ENCODE measurements around the gene CD300C. TPM values are rescaled to one million over a fixed set of nuclear protein-coding genes. Genes with fewer than 3 reads are reported as not detected.
A peak's percentile ranks its signal among the peaks of the same experiment; 100 is the strongest.

Gene CD300C
- total RNA-seq, 1 donor from 2014 or later: 0.16 TPM

DNA sequence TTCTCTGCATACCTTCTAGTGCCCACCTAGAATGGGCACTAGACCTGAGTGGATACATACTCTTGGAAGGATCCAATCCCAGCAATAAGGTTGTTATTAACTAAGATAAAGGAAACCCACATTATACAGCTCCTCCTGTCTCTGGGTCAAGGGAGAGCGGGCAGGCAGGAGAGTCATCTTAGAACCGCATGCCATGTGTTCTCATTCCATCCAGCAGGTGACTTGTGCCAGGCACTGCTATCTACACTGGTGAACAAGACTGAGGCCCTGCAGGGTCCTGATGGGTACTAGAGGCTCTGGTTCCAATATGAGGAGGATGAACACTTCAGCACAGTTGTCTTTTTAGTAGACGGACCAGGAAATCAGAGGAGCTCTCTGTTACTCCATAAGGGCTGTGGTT, 27.3 kb upstream of the CD300C start:
- intact Hi-C loops (cut with micrococcal nuclease): no loop called here
- POLR2A ChIA-PET: no interaction called here
- H3K4me1 Mint-ChIP-seq: peaks cover 3% of the 10 kb centered on the region
- ATAC-seq (ENCODE audit: low read depth) (no peak), DNase-seq (no peak)
- no peak overlapping the region for H3K27ac Mint-ChIP-seq
- H3K4me3 Mint-ChIP-seq: no peak overlapping the region
- TF ChIP-seq, protein P1, sequence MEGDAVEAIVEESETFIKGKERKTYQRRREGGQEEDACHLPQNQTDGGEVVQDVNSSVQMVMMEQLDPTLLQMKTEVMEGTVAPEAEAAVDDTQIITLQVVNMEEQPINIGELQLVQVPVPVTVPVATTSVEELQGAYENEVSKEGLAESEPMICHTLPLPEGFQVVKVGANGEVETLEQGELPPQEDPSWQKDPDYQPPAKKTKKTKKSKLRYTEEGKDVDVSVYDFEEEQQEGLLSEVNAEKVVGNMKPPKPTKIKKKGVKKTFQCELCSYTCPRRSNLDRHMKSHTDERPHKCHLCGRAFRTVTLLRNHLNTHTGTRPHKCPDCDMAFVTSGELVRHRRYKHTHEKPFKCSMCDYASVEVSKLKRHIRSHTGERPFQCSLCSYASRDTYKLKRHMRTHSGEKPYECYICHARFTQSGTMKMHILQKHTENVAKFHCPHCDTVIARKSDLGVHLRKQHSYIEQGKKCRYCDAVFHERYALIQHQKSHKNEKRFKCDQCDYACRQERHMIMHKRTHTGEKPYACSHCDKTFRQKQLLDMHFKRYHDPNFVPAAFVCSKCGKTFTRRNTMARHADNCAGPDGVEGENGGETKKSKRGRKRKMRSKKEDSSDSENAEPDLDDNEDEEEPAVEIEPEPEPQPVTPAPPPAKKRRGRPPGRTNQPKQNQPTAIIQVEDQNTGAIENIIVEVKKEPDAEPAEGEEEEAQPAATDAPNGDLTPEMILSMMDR (IDR thresholded peaks at IDR 0.05): no peak
- CTCF ChIA-PET: interaction anchor here (1.1 kb wide), 1 partner anchor 17 kb away, joined by 3 read pairs; no protein-coding TSS in a partner anchor
- H3K27me3 Mint-ChIP-seq: peaks cover 29% of the 10 kb centered on the region
- no peaks in the 10 kb centered on the region for H3K36me3 Mint-ChIP-seq (ENCODE audit: low read depth)
- no peaks in the 10 kb centered on the region for H3K9me3 Mint-ChIP-seq

DNA sequence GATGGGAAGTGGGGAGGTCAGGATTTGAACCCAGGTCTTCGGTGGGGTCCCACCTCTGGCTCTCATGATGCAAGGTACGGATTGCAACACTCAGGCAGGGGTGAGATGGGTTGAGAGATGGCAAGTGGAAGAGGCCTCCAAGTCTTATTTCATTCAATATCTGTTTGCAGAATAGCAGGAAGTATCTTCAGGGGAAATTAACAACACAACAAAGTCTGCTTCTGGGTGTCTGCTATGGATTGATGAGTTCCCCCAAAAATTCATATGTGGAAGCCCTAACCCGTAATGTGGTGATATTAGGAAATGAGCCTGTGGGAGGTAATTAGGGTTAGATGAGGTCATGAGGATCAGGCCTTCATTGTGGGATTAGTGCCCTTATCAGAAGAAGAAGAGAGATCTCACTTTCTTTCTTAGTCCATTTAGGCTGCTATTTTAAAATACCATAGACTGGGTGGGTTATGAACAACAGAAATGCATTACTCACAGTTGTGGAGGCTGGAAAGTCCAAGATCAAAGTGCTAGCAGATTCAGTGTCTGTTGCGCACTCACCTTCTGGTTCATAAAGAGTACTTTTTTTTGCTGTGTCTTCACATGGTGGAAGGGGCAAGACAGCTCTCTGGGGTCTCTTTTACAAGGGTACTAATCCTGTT, 25.8 kb upstream of the CD300C start:
- no peak overlapping the region for H3K4me3 Mint-ChIP-seq
- POLR2A ChIA-PET: no interaction called here

DNA sequence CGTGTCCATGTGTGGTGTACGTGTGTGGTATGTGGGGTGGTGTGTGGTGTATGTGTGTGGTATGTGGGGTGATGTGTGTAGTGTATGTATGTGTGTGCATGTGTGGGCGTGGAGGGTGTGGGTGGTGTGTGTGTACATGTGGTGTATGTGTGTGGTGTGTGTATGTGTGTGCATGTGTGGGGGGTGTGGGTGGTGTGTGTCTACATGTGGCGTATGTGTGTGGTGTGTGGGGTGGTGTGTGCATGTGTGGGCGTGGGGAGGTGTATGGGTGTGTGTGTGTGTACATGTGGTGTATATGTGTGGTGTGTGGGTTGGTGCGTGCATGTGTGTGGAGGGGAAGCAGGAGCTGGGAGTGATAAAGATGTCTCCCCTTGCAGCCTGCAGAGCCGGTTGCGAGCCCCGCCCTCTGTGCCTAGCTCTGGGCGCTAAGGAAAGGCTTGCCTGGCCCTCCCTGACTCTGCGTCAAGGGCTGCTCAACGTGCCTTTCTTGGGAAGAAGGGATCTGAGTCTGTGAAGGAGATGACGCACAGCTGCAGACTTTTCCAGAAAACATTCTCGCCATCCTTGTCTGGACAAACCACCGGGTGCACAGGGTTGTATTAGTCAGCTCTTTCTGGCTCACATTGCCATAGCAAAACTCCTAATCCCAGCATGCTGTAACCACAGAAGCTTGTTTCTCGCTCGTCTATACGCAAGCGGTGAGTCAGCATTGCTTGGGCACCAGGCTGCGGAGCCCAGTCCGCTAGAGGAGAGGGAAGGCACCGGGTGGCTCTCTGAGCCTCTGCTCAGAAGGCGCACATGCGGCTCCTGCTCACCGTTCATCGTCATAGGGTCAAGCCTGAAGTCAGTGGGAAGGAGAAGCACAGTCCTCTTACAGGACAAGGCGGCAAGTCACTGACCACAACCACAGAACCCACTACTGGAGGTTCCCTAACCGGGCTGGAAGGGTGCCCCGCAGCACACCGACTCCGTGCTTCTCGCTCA, 23.4 kb upstream of the CD300C start:
- H3K36me3 Mint-ChIP-seq (ENCODE audit: low read depth): no peaks in the 10 kb centered on the region
- CTCF ChIA-PET: no interaction called here

More for the DNA sequence above, 25.8 kb upstream of the CD300C start:
- Mint-ChIP-seq H3K9me3 (no peaks in the 10 kb centered on the region), H3K4me1 (peaks cover 3% of the 10 kb centered on the region), H3K27me3 (peaks cover 29% of the 10 kb centered on the region), H3K27ac (no peak overlapping the region), H3K36me3 (ENCODE audit: low read depth) (no peaks in the 10 kb centered on the region)
- intact Hi-C loops (cut with micrococcal nuclease): no loop called here
- ATAC-seq (ENCODE audit: low read depth) (no peak), DNase-seq (no peak)
- CTCF ChIA-PET: interaction anchor here (0.8 kb wide), 1 partner anchor 165 kb away, joined by 3 read pairs; no protein-coding TSS in a partner anchor
- TF ChIP-seq, protein P1 (IDR thresholded peaks at IDR 0.05): no peak

DNA sequence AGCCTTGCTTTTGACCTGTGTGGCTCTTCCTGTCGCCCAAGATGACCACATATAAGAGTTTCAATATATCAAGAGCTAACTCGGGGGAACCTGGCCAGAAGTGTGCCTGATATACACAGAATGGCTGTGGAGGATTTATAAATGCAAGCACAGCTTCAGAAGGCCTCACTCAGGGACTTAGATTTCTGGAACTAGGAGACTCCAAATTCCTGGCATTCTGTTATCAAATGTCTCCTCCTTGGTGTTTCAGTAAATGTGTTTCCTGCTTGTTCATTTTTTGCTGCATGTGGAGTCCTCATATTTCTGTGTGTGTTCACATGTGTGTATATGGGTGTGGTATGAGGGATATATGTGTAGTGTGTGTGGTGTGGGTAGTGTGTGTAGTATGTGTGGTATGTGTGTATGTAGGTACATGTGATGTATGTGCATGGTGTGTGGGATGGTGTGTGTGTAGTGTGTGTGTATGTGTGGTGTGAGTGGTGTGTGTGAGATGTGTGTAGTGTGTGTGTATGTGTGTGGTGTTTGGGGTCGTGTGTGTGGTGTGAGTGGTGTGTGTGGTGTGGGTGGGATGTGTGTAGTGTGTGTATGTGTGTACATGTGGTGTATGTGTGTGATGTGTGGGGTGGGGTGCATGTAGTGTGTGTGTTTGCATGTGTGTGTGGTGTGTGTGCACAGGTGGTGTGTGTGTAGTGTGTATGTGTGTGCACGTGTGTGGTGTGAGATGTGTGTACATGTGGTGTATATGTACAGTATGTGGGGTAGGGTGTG, 22.4 kb upstream of the CD300C start:
- Mint-ChIP-seq H3K4me1 (peaks cover 3% of the 10 kb centered on the region), H3K36me3 (ENCODE audit: low read depth) (no peaks in the 10 kb centered on the region), H3K27me3 (peaks cover 41% of the 10 kb centered on the region), H3K4me3 (no peak overlapping the region), H3K27ac (no peak overlapping the region), H3K9me3 (no peaks in the 10 kb centered on the region)
- CTCF ChIA-PET: interaction anchor here (1.2 to 3.3 kb wide), 3 partner anchors 8 to 169 kb away, joined by 6 to 21 read pairs (median 19); partner anchors contain the start of gene RAB37
- intact Hi-C loops (cut with micrococcal nuclease): loop anchor here (5.0 kb wide), 1 partner anchor 294 kb away; no protein-coding TSS in a partner anchor
- ATAC-seq (ENCODE audit: low read depth) (no peak), DNase-seq (no peak)
- POLR2A ChIA-PET: interaction anchor here (0.6 kb wide), 1 partner anchor 805 kb away, joined by 8 read pairs; no protein-coding TSS in a partner anchor
- TF ChIP-seq, protein P1 (IDR thresholded peaks at IDR 0.05): no peak

More for the DNA sequence above, 23.4 kb upstream of the CD300C start:
- Mint-ChIP-seq H3K4me1 (peaks cover 3% of the 10 kb centered on the region), H3K27me3 (peaks cover 35% of the 10 kb centered on the region), H3K27ac (no peak overlapping the region), H3K4me3 (no peak overlapping the region), H3K9me3 (no peaks in the 10 kb centered on the region)
- ATAC-seq (ENCODE audit: low read depth) (peak; percentile 25), DNase-seq (no peak)
- POLR2A ChIA-PET: no interaction called here
- intact Hi-C loops (cut with micrococcal nuclease): loop anchor here (5.0 kb wide), 1 partner anchor 293 kb away; no protein-coding TSS in a partner anchor
- TF ChIP-seq, protein P1 (IDR thresholded peaks at IDR 0.05): no peak
